Tibial artery (tissue), 4 donors: ENCODE results near the gene GZMM.

Source experiments
- DNase-seq, 2 donors: peaks; one replicate each; pipeline ENCODE4 v3.0.0-alpha.2; 2019
- H3K27ac ChIP-seq, 2 donors: fragments of 200-600 bp; sonication (generic) in 1 of 2; 1 replicate in 1 of 2; 2 replicates in 1 of 2; pipeline ENCODE4 v1.5.1; 2018 to 2019; ENCODE audit warnings: mild to moderate bottlenecking in 1 of 2
- H3K27me3 ChIP-seq, 2 donors: fragments of 200-600 bp; sonication (generic) in 1 of 2; one replicate each; pipeline versions ENCODE4 v1.5.1 to v1.6.0; 2016 to 2019
- H3K36me3 ChIP-seq, 3 donors: fragments of 200-600 bp; sonication (generic) in 2 of 3; one replicate each; pipeline ENCODE4 v1.5.1; 2016 to 2019; ENCODE audit warnings: mild to moderate bottlenecking in 2 of 3
- H3K4me1 ChIP-seq, 4 donors: fragments of 200-600 bp; sonication (generic) in 2 of 4; 1 replicate in 3 of 4; 2 replicates in 1 of 4; pipeline ENCODE4 v1.5.1; 2016 to 2019
- H3K4me3 ChIP-seq, 2 donors: fragments of 200-600 bp; sonication (generic) in 1 of 2; 1 replicate in 1 of 2; 2 replicates in 1 of 2; pipeline ENCODE4 v1.5.1; 2018 to 2019; ENCODE audit warnings: mild to moderate bottlenecking in 2 of 2
- H3K9me3 ChIP-seq, 3 donors: fragments of 200-600 bp; sonication (generic) in 1 of 3; one replicate each; pipeline ENCODE4 v1.5.1; 2016 to 2019
- CTCF ChIP-seq, 2 experiments: fragments of 200-600 bp in 1 of 2; fragments of 450-650 bp in 1 of 2; IDR thresholded peaks; one replicate each; pipeline ENCODE4 v1.5.1; 2017 to 2019; ENCODE audit warnings: antibody characterized with exemption in 2 of 2, mild to moderate bottlenecking in 1 of 2, moderate library complexity in 1 of 2
- intact Hi-C: fragments of 100-400 bp; cut with DNase I; formaldehyde crosslinking; loops from one replicate; pipeline ENCODE4 v1.15.0; 2023; ENCODE audit warnings: low total_unique reads

Gene GZMM

GRCh38 chr19:496986-497385 is 46.9 kb upstream of the GZMM start:
- Histone ChIP-seq H3K4me3 (no peak overlapping the region), H3K9me3 (no peaks in the 10 kb centered on the region), H3K36me3 (no peaks in the 10 kb centered on the region), H3K4me1 (peaks cover 0 to 20% (median 15%) of the 10 kb centered on the region in 4 donors), H3K27me3 (peaks cover 13 to 52% of the 10 kb centered on the region in 2 donors), H3K27ac (no peak overlapping the region)
- TF ChIP-seq CTCF (IDR thresholded peaks at IDR 0.05), result no peak
- intact Hi-C loops, result no loop called here
- DNase-seq, result no peak

- Histone ChIP-seq H3K27me3 (peaks cover 13 to 52% of the 10 kb centered on the region in 2 donors), H3K27ac (no peak overlapping the region), H3K4me3 (no peak overlapping the region), H3K36me3 (no peaks in the 10 kb centered on the region), H3K4me1 (peaks cover 0 to 20% (median 15%) of the 10 kb centered on the region in 4 donors), H3K9me3 (no peaks in the 10 kb centered on the region)
- no peak for TF ChIP-seq CTCF (IDR thresholded peaks at IDR 0.05)
- intact Hi-C loops, result no loop called here
- DNase-seq, result no peak
Observed at GRCh38 chr19:497491-497868, 46.4 kb upstream of the GZMM start.

GRCh38 chr19:497869-498510 is 45.9 kb upstream of the GZMM start:
- Histone ChIP-seq H3K4me1 (peaks cover 0 to 20% (median 15%) of the 10 kb centered on the region in 4 donors), H3K36me3 (no peaks in the 10 kb centered on the region), H3K27me3 (peaks cover 13 to 52% of the 10 kb centered on the region in 2 donors), H3K9me3 (no peaks in the 10 kb centered on the region), H3K27ac (no peak overlapping the region), H3K4me3 (no peak overlapping the region)
- no peak for DNase-seq
- intact Hi-C loops, result no loop called here
- no peak for TF ChIP-seq CTCF (IDR thresholded peaks at IDR 0.05)

GRCh38 chr19:498511-498891 is 45.4 kb upstream of the GZMM start:
- intact Hi-C loops, result no loop called here
- DNase-seq, result no peak
- TF ChIP-seq CTCF (IDR thresholded peaks at IDR 0.05), result no peak
- Histone ChIP-seq H3K4me1 (peaks cover 0 to 20% (median 15%) of the 10 kb centered on the region in 4 donors), H3K4me3 (no peak overlapping the region), H3K9me3 (no peaks in the 10 kb centered on the region), H3K36me3 (no peaks in the 10 kb centered on the region), H3K27me3 (peaks cover 13 to 52% of the 10 kb centered on the region in 2 donors), H3K27ac (no peak overlapping the region)

- peaks cover 13 to 51% of the 10 kb centered on the region in 2 donors for H3K27me3 ChIP-seq
- no peak for TF ChIP-seq CTCF (IDR thresholded peaks at IDR 0.05)
- no peaks in the 10 kb centered on the region for H3K9me3 ChIP-seq
- H3K36me3 ChIP-seq, result no peaks in the 10 kb centered on the region
- intact Hi-C loops, result no loop called here
- H3K4me1 ChIP-seq, result peaks cover 0 to 20% (median 15%) of the 10 kb centered on the region in 4 donors
- no peak for DNase-seq
- H3K27ac ChIP-seq, result no peak overlapping the region
- no peak overlapping the region for H3K4me3 ChIP-seq
Observed at GRCh38 chr19:498977-499623, 44.8 kb upstream of the GZMM start.
